HG02840 (cell line): ENCODE measurements around the gene PAPPA.

Source experiments
- ATAC-seq: cut with Tn5 transposase; IDR thresholded peaks from one replicate; pipeline ENCODE4 v1.9.1; 2021; ENCODE audit warnings: mild to moderate bottlenecking, moderate library complexity, moderate number of reproducible peaks; ENCODE audit not compliant: unreplicated experiment, low FRiP score

PAPPA gene

DNA sequence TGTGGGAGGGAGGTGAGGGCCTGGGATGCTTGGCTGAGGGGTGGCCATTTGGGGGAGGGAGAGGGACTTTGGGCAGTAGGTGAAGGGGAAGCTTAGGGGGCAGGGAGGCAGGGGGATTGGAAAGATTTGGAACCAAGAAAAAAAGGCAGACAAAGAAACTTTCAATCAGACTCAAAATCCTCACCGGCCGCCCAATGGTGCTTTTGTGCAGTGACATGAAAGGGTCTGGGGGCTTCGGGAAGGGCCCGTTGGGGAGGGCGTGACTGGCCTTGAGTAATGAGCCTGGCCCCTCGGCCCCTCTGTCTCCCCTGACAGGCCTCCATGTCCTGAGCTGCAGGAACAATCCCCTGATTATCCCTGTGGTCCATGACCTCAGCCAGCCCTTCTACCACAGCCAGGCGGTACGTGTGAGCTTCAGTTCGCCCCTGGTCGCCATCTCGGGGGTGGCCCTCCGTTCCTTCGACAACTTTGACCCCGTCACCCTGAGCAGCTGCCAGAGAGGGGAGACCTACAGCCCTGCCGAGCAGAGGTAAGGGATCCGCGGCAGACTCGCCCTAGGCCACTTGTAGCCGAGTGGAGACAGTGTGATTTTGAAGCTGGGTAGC, 181.1 kb downstream of the PAPPA start:
- no peak for ATAC-seq

DNA sequence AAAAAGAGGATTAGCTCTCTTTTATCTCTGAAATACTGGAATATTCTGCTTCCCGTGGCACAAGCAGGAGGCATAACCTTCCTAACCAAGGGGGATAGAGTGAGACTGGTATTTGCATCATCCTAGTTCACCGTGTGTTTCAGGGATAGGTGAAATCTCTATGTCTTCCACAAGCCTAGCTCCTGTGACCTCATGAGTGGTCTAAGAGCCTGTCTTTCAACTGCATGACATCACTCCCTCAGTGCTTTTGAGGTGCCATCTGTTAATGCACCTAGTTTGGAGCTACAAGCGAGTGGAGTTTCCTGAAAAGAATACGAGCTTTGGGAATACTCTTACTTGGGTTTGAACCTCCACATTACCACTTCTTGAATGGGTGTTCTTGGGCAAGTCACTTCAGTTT, 181.8 kb downstream of the PAPPA start:
- ATAC-seq = no peak

DNA sequence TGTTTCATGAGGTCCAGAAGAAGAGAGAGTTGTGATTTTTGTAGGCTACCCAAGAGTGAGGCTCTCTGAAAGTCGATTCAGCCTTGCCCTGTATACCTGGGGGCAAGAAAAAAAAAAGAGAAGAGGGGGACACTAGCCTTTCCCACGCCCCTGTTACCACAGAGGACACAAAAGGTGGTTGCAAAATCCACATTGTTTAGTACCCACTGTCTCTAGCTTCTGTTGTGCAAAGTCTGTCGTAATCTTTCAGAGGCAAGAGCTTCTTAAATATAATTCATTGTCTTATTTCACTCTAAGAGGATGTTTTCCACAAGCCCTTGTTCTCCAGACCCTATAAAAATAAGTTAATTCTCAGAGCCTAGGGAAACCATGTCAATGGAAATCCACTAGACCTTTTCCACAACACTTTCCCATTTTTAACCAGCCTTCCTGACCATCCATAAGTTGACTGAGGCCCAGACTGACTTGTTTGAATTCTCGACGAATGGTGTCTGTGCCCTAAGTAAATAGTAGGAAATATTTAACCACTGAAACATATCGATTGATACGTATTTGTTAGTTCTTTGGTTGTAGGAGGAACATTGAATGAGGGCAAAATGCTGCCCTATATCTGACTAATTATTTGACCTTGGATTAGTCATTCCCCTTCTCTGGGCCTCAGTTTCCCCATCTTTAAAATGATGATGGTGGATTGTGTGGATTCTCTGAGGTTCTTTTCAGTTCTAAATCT, 182.7 kb downstream of the PAPPA start:
- ATAC-seq = no peak

DNA sequence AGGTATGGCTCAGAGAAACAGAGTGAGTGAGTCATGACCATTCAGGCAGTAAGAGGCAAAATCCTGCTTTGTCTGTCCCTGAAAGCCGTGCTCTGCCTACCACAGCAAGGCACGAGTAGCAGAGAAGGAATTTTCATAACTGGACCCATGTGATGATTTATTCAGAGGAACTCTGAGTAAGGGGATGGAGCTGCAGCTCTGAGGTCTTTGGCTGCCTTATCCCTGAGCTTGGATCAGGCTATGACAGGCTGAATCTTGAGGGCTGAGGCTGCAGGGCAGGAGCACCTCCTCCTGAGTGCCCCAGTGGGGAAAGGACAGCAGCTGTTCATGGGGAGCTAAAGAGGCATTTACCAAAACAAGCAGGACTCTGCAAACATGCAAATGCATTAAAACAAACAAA, 183.4 kb downstream of the PAPPA start:
- no peak for ATAC-seq

DNA sequence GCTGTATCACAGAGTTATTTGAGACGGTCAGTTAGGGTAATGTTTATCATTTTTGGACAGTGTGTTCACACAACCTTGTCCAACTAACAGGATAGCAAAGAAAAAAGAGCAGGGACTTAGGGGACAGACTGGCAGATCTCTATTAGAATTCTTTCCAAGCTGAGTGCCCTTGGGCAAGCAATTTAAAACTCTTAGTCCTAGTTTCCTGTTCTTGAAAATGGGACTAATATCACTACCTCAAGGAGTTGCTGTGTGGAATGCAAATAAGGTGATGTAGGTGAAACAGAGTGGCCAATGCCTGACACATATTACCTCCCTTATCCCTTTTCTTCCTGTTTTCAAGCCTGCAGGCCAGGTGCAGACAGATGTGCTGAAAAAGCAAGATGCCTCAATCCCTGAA, 186.7 kb downstream of the PAPPA start:
- ATAC-seq = no peak

DNA sequence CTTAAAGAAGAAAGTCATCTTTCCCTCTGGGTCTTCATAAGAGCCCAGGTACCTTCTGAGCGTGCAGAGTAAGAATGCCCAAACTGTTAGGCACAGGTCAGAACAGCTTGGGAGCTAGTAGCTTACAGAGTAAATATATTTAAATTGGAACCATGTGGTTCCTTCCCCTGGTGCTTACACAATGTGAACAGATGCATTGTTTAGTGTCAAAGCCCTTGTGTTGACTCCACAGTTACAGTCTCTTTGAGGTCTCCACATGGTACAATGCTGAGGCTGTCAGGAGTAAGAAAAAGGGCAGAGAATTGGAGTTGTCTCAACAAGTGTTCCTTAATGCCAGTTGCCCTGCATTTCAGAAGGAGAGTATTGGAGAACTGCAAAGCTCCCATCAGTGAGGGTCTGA, 188.5 kb downstream of the PAPPA start:
- ATAC-seq = no peak

DNA sequence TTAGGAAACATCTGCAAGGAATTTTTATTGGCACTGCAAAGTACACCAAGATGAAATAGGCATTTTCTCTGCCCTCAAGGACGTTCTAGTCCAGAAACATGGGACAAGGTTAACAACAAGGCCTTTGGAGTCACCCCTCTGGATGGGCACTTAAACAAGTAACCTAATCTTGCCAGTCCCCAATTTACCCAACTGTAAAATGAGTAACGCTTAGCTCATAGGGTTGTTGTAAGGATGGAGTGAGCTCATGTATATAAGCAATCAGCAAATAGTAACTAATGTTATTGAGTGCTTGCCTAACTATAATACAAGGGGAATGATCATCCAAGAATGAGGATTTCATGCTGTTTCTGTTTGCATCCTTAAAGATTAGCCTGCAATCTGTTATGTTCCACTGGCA, 189.3 kb downstream of the PAPPA start:
- ATAC-seq = no peak

DNA sequence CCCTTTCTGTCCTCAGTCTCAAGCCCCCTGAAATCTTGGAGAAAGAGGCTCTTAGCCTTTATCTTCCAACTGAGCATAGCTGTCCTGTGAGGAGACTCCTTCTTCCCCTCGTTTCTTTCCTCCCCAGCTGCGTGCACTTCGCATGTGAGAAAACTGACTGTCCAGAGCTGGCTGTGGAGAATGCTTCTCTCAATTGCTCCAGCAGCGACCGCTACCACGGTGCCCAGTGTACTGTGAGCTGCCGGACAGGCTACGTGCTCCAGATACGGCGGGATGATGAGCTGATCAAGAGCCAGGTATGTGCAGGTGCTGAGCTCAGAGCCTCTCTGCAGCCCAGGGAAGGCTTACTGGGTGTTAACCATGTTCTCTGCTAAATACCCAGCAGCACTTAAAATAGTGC, 190.8 kb downstream of the PAPPA start:
- no peak for ATAC-seq

DNA sequence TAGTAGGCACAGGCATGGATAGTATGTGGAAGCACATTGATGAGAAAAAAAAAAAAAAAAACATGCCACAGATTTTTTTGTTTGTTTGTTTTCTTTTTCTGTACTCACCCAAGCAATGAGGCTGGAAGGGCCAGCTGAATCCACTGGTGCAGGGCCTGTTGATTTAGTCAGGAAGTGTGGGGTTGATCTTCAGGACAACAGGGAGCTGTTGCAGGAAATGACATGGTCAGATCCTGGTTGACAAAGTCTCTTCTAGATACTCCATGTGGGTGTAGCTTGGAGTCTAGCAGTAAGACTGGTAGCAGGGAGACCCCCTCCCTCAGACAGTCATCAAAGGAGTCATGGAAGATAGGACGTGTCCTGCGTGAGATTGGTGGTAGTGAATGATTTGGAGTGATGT, 191.8 kb downstream of the PAPPA start:
- no peak for ATAC-seq

DNA sequence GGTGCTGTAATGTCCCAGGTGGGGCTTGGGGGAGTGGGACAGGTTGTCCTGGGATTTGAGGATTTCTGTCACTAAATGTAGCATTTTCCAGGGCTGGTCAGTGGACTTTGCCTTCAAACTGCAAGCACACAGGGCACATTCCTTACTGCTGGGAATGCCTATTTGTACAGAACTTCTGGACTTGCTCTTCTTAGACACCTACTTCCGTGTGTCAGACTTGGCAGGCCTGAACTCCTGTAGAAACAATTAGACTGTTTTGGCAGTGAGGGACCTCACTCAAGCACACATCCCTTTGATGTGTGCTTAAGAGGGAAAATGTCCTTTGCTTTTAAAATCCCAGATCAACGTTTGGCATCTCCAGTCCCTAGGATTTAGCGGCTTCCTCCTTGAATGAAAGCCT, 192.2 kb downstream of the PAPPA start:
- no peak for ATAC-seq

DNA sequence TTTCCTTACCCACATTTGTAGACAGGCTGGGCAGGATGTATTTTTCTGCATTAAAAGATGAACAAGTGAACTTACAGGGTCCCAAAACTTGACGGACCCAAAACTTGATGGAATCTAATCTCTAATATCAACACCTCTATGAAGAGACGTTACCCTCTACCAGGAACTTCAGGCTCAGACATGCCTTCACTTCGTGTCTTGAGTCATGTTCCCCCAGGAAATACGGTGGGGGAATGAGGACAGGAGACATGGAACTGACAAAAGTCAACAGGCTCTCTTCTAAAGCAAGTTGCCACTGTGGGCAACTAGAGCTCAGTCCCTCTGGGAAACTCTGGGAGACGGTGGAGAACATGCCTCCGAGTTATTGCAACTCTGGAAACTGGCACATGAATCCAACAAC, 196.1 kb downstream of the PAPPA start:
- ATAC-seq = no peak

DNA sequence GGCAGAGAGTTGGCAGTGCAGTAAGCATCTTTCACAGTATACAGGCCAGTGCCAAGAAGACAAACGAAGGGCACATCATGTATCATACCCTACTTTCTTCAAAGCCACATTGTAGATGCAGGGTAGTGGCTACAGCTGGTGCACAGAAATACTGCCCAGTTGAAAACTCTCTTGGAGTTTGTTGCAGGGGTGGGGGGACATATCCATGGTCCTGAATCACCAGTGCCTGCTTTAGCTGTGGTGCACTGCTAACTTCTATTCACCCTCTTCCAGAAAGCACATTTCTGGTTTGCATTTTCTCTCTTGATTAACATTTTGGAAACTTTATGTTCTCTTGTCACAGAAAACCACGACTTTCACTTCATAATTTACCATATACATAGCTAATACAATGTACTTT, 196.6 kb downstream of the PAPPA start:
- ATAC-seq = no peak

DNA sequence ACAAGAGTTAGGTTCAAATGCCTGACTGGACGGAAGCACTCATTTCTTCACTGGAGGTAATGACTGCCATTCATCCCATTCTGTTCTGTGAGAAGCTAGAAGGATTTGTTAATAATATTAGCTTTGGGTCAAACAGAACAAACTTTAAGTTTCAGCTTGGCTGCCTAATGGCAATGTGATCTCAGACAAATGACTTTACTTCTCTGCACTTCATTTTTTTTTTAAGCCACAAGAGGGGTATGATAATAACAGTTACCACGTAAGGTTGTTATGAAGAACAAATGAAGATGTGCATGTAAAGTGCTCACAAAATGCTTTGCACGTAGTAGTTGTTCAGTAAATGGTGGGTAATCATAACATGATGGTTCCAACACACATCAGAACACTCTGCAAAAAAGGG, 199.4 kb downstream of the PAPPA start:
- ATAC-seq = no peak

DNA sequence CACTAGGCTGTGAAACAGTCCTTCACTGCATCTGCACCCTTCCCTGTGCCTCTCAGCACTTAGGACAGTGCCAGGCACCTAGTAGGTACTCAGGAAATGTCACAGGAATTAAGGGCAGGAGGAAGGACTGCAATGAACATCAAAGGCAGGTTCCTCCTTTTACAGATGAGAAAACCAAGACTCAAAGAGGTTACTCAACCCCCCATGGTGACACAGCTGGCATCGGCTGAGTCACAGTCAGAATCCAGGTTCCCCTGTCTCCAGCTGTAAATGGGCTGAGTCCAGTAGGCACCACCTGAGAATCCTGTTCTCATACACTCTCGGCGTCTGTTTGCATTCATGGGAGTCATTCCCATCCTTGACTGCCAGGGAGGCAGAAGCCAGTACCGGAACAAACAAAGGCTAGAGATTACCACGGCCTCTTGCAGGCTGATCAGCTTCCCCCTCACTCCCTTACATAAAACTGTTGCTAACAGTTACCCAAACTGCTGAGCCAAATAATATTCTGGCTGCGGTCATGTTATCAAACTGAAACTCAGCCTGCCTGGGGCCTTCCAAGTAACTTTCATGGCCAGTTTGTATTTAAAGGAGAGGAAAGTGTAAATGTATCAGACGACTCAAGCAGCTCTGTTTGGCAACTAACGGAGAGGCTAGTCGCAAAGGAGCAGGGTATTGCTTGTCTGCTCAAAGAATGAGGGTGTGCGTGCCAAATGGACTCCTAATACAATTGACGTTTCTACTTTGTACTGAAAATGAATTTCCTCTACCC, 201.7 kb downstream of the PAPPA start:
- ATAC-seq = no peak

DNA sequence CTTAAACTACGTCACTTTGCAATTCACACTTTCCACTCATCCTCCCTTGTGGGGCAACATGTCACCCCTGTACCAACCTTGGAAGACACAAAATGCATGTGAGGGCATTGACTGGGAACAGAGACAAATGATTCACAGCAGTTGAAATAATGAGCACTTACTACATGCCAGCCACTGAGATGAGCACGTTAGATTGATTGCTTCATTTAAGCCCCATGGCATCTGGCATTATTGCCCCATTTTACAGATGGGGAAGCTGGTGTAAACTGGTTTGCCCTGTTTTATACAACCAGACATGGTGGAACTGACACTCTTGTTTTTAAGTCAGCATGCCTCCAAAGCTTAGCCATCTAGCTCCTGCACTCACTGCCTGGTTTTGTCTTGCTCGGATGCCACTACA, 204.7 kb downstream of the PAPPA start:
- ATAC-seq = no peak

DNA sequence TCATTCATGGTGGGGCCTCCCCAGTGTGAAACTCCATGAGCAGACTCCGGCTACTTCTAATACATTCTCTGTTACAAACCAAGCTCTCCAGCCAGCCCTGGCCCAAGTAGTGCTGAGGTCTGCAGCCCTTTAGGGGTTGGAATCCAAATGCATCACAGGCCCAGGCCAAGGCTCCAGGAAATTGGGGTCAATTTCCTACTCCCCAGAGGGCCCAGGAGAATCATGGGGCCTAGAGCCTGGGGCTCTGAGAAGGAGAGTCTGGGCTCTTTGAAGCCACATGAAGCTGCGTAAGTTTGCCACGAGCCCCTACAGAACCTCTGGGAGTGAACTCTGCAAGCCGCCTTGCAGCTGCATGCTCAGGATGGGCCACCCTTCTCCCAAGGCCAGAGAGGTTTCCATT, 206.4 kb downstream of the PAPPA start:
- ATAC-seq = no peak

DNA sequence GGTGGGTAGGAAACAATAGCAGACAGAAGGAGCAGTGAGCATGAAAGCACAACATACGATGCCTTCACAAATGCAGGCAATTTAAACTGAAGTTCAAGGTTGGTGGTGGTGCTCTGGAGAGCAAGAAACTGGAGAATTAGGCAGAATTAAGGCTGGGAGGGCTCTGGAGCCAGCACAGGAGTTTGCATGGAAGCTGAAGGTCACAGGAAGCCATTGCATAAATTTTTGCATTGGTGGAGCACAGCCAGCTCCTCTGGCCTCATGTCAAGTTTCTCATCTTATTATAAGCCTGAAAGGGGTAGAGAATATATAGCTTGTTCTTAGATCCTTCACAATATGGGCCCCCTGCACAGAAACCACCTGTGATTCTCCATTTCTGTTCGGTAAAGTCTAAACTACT, 207.4 kb downstream of the PAPPA start:
- ATAC-seq = no peak

DNA sequence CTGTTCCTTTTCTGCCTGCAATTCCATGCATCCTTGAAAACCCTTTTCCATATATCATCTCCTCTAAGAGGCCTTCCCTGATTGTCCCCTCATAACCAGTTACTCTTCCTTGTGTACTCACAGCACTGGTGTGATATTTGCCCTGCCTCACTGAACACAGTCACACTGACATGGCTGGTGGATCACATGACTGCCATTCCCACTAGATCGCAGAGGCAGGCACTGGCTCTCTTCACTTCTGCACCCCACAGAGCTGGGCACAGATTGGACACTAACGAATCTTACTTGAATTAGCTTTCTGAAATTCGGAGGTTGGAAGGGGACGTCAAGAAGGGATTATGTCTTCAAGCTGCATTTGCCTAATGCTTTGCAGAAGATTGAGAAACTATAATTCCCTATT, 208.0 kb downstream of the PAPPA start:
- no peak for ATAC-seq

DNA sequence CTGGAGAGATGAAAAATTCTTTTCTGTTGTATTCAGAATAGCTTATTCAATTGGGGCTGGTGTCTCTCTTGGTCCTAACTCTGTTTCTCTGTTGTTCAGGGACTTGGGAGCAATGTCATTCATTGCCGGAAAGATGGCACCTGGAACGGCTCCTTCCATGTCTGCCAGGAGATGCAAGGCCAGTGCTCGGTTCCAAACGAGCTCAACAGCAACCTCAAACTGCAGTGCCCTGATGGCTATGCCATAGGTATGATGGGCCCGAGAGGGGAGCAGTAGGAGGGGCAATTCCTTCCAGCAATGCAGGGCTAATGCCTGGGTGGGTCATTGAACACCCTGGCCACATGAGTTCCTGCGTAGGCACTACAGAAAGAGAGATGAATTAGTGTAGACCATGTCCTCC, 208.9 kb downstream of the PAPPA start:
- no peak for ATAC-seq

DNA sequence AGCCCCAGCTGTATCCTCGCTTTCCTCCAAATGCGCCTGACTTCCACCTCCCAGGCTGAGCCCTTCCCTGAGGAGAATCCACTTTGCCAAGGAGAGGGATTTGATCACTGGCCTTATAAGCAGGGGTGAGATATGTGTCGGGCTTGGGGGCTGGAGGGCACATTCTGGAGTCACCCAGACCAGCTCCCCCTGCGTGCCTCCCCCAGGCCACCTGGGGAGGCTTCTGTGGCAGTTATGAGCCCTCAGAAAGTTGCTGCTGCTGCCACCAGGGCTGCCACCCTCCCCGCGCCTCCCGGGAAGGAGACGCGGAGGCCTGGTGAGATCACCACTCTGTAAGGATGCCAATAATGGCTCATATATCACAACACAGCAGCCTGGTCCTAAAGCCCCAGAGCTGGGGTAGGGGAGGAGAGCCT, 211.5 kb downstream of the PAPPA start:
- ATAC-seq = no peak

DNA sequence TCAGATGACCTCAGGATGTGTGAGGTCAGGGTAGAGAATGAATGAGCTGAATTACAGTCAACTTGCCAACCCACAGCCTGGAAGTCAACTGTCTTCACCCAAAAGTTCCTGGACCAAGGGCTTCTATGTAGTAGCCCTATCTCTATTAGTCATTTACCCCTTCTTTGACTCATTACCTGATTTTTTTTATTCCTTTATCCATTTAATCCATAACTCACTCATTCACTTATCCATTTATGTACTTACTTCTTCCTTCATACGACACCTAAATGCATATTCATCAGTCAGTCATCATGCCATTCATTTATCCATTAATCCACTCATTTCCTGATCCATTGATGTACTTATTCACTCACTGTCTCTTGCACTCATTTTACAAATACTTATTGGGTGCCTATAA, 212.7 kb downstream of the PAPPA start:
- no peak for ATAC-seq

DNA sequence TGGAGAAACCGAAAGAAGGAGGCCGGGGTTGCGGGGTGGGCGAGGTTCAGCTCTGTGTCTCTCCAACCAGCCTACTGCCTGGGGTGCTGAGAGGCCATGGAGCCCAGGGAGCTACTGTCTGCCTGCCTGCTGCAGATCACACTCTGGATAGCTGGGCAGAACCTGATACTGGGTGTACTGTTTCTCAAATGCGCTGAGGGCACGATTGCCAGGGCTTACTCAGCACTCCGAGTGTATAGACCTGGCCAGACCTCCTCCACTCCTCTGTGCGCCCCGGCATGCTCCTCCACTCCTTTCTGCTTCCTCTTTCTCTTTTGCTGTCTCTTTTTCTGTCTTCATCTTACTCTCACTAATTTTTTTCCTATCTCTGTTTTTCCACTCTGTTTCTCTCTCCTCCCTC, 215.1 kb downstream of the PAPPA start:
- ATAC-seq = no peak
